Measurements from ENCODE around the gene CAND2. TPM values are rescaled to one million over a fixed set of nuclear protein-coding genes. Genes with fewer than 3 reads are reported as not detected.

Gene CAND2
- polyA plus RNA-seq, 1 donor from 2014 or later, result 17.3 TPM

GRCh38 chr3:12829404-12829803 is 32.9 kb downstream of the CAND2 start:
- Histone ChIP-seq H4K20me1 (ENCODE audit: insufficient read depth) (no peaks in the 10 kb centered on the region), H3K9me2 (ENCODE audit: insufficient read depth, low read length) (no peaks in the 10 kb centered on the region), H3K79me2 (replicated peaks; ENCODE audit: insufficient read depth, low read length) (no peaks in the 10 kb centered on the region), H3K9me3 (ENCODE audit: low read length) (no peaks in the 10 kb centered on the region), H3K36me3 (ENCODE audit: insufficient read depth, low read length) (no peaks in the 10 kb centered on the region), H3F3A (ENCODE audit: insufficient read depth, low read length, poor library complexity, severe bottlenecking) (no peaks in the 10 kb centered on the region), H3K9ac (ENCODE audit: low read length) (no peak overlapping the region), H3K27ac (ENCODE audit: low read length) (no peak overlapping the region), H3K4me2 (ENCODE audit: low read length) (no peak overlapping the region), H3K27me3 (ENCODE audit: insufficient read depth, low read depth, low read length) (no peaks in the 10 kb centered on the region), H3K4me3 (ENCODE audit: low read length) (no peak overlapping the region), H2AFZ (ENCODE audit: low read depth, low read length) (no peak overlapping the region)
- TF ChIP-seq EP300 (conservative IDR thresholded peaks at IDR 0.05; ENCODE audit: poor library complexity, severe bottlenecking) (no peak), TAF1 (IDR thresholded peaks at IDR 0.05; ENCODE audit: low read depth) (no peak), EZH2 (IDR thresholded peaks at IDR 0.05; ENCODE audit: borderline replicate concordance, insufficient read depth, low read length, poor library complexity, severe bottlenecking) (no peak), RAD21 (conservative IDR thresholded peaks at IDR 0.05) (no peak), POLR2AphosphoS5 (IDR thresholded peaks at IDR 0.05) (no peak), MXI1 (conservative IDR thresholded peaks at IDR 0.05; ENCODE audit: poor library complexity, severe bottlenecking) (no peak), SMC3 (conservative IDR thresholded peaks at IDR 0.05; ENCODE audit: poor library complexity) (no peak), CTCF (IDR thresholded peaks at IDR 0.05; ENCODE audit: poor library complexity, severe bottlenecking) (no peak), REST (IDR thresholded peaks at IDR 0.05; ENCODE audit: borderline replicate concordance) (no peak)

- Histone ChIP-seq H3F3A (ENCODE audit: insufficient read depth, low read length, poor library complexity, severe bottlenecking) (no peaks in the 10 kb centered on the region), H4K20me1 (ENCODE audit: insufficient read depth) (no peaks in the 10 kb centered on the region), H3K9me3 (ENCODE audit: low read length) (no peaks in the 10 kb centered on the region), H3K36me3 (ENCODE audit: insufficient read depth, low read length) (no peaks in the 10 kb centered on the region), H3K9ac (ENCODE audit: low read length) (no peak overlapping the region), H3K27ac (ENCODE audit: low read length) (no peak overlapping the region), H3K79me2 (replicated peaks; ENCODE audit: insufficient read depth, low read length) (no peaks in the 10 kb centered on the region), H3K4me2 (ENCODE audit: low read length) (no peak overlapping the region), H2AFZ (ENCODE audit: low read depth, low read length) (no peak overlapping the region), H3K9me2 (ENCODE audit: insufficient read depth, low read length) (no peaks in the 10 kb centered on the region), H3K27me3 (ENCODE audit: insufficient read depth, low read depth, low read length) (no peaks in the 10 kb centered on the region), H3K4me3 (ENCODE audit: low read length) (no peak overlapping the region)
- TF ChIP-seq TAF1 (IDR thresholded peaks at IDR 0.05; ENCODE audit: low read depth) (no peak), REST (IDR thresholded peaks at IDR 0.05; ENCODE audit: borderline replicate concordance) (no peak), POLR2AphosphoS5 (IDR thresholded peaks at IDR 0.05) (no peak), CTCF (IDR thresholded peaks at IDR 0.05; ENCODE audit: poor library complexity, severe bottlenecking) (no peak), RAD21 (conservative IDR thresholded peaks at IDR 0.05) (no peak), EZH2 (IDR thresholded peaks at IDR 0.05; ENCODE audit: borderline replicate concordance, insufficient read depth, low read length, poor library complexity, severe bottlenecking) (no peak), SMC3 (conservative IDR thresholded peaks at IDR 0.05; ENCODE audit: poor library complexity) (no peak), EP300 (conservative IDR thresholded peaks at IDR 0.05; ENCODE audit: poor library complexity, severe bottlenecking) (no peak), MXI1 (conservative IDR thresholded peaks at IDR 0.05; ENCODE audit: poor library complexity, severe bottlenecking) (no peak)
Observed at GRCh38 chr3:12829886-12830784, 33.7 kb downstream of the CAND2 start.

Data from neural cell (in vitro differentiated cells).